PFSK-1 (cell line): ENCODE measurements around the gene SCRG1.

Experiments used
- FOXP2 ChIP-seq: optimal IDR thresholded peaks from 2 replicates; pipeline ENCODE3; 2011; ENCODE audit warnings: borderline replicate concordance, control low read depth, inconsistent platforms; ENCODE audit not compliant: insufficient read depth; ENCODE audit errors: extremely low read length, extremely low read depth
- POLR2AphosphoS5 ChIP-seq: IDR thresholded peaks from 2 replicates; pipeline ENCODE4 v1.6.1; 2012; ENCODE audit warnings: low read depth, mild to moderate bottlenecking, control low read depth, low read length, moderate library complexity
- REST ChIP-seq, 2 experiments: IDR thresholded peaks; 2 replicates each; pipeline versions ENCODE4 v1.6.1 to v1.8.0; 2011 to 2012; ENCODE audit warnings: low read depth in 2 of 2, low read length in 2 of 2, control low read depth in 1 of 2, inconsistent platforms in 1 of 2, mild to moderate bottlenecking in 1 of 2, moderate library complexity in 1 of 2; ENCODE audit not compliant: insufficient read depth in 1 of 2
- SIN3A ChIP-seq: IDR thresholded peaks from 2 replicates; pipeline ENCODE4 v1.6.1; 2012; ENCODE audit warnings: mild to moderate bottlenecking, low read length, moderate library complexity, borderline replicate concordance; ENCODE audit not compliant: insufficient read depth
- TAF1 ChIP-seq: IDR thresholded peaks from 2 replicates; pipeline ENCODE4 v1.6.1; 2012; ENCODE audit warnings: low read length, control low read depth, borderline replicate concordance; ENCODE audit not compliant: insufficient read depth

SCRG1 gene

DNA sequence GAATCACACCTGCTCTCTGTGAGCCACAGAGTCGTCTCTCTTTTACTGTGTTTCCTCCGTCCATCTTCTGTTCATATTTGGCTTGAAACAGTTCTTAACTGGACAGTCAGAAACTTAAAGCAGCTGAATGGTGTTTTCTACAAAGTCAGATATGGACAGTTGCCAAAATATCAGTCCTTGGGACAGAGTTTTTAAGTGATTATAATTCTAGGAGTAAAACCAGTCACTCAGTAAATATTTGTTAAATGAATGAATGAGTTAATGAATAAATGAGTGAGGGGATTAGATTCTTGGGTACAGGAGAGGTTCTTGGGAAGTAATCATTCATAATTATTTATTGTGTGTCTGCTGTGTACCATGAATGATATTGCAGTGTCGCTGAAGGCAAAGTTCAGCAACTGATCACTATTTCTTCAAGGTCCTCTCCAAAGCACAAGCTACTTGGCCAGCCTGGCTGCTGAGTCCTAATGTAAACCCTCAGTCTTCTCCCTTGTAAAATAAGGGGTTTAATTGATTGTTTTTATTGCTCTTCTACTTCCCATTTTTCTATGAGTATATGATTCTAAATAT, 5.5 kb upstream of the SCRG1 start:
- no peak for TF ChIP-seq TAF1
- TF ChIP-seq REST (IDR thresholded peaks at IDR 0.05; ENCODE audit: insufficient read depth in 1 of 2, low read depth in 2 of 2, low read length in 2 of 2) = no peak
- no peak for TF ChIP-seq FOXP2
- no peak for TF ChIP-seq POLR2AphosphoS5
- no peak for TF ChIP-seq SIN3A

GRCh38 chr4:173403051-173403450, 4.1 kb upstream of the SCRG1 start:
- TF ChIP-seq SIN3A = no peak
- TF ChIP-seq REST (IDR thresholded peaks at IDR 0.05; ENCODE audit: insufficient read depth in 1 of 2, low read depth in 2 of 2, low read length in 2 of 2) = no peak
- no peak for TF ChIP-seq TAF1
- no peak for TF ChIP-seq POLR2AphosphoS5

GRCh38 chr4:173401063-173401462, 2.1 kb upstream of the SCRG1 start:
- TF ChIP-seq SIN3A (no peak), TAF1 (no peak), REST (IDR thresholded peaks at IDR 0.05; ENCODE audit: insufficient read depth in 1 of 2, low read depth in 2 of 2, low read length in 2 of 2) (no peak), FOXP2 (no peak), POLR2AphosphoS5 (no peak)

DNA sequence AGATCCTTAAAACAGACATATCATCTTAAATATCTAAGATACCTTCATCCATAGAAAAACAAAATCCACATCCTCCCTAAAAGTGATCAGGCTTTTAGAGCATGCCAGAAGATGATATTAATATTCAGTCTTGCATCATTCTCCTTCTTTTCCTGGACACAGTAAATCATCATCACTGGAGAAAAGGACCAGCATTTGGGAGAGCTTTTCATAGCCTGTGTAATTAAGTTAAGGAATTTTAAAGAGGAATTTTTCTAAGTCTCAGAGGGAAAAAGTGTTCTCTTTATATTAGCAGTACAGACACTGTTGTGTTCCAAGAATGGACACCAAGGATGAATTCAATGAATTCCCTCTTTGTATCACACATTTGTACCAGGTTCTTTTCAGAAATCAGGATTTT, 696 bp downstream of the SCRG1 start:
- no peak for TF ChIP-seq TAF1
- TF ChIP-seq POLR2AphosphoS5 = no peak

GRCh38 chr4:173397604-173398003, 1.3 kb downstream of the SCRG1 start:
- no peak for TF ChIP-seq POLR2AphosphoS5
- no peak for TF ChIP-seq FOXP2
- TF ChIP-seq REST (IDR thresholded peaks at IDR 0.05; ENCODE audit: insufficient read depth in 1 of 2, low read depth in 2 of 2, low read length in 2 of 2) = no peak
- TF ChIP-seq SIN3A = no peak

DNA sequence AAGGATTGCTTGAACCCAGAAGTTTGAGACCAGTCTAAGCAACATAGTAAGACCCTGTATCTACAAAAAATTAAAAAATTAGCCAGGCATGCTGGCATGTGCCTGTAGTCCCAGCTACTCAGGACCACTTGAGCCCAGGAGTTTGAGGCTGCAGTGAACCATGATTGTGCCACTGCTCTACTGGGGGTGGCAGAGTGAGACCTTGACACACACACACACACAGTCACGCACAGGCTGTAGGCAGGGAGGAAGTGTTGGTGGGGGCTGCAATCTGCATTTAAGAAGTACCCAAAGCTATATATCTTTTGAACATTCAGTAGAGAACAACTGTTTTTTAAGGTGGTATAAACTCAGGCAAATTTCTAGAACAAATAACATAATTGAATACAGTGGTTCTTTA, 7.2 kb downstream of the SCRG1 start:
- TF ChIP-seq TAF1 = no peak
- TF ChIP-seq POLR2AphosphoS5 = no peak
